ENCODE data around the gene SLC38A8.

SLC38A8 gene

GRCh38 chr16:83994087-83994486 is 48.5 kb downstream of the SLC38A8 start:
- peak; percentile 97 for DNase-seq

DNA sequence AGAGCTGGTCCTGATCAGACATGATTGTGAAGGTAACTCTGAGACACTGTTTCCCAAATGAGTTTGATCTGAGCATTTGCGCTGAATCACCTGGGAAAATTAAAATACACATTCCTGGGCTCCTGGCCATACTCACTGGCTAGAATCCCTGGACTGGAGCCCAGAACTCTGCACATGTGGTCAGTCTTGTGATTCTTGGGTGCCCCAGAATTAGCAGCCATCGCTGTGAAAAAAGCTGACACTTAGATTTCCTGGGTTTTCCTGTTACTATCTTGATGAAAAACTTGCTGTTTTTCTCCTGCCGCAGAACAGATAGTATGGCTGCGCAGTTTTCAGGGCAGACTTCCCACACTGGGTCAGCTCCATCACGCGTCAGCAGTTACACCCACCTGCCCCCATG is 50.0 kb downstream of the SLC38A8 start:
- no peak for DNase-seq

DNA sequence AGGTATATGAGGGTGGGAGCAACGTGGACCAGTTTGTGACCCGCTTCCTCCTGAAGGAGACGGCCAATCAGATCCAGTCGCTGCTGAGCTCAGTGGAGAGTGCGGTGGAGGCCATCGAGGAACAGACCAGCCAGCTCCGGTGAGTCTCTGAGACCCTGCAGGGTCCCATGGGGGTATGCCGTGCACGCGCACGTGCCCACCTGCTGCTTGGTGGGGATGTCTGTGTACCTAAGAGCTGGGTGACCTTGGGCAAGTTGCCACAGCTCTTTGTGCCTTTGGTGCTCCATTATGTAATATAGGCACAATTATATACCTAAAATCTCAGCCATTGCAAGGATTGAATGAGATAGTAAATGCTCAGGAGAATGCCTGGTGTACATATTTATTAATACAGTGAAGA is 52.1 kb downstream of the SLC38A8 start:
- DNase-seq: no peak

GRCh38 chr16:83989300-83989699 is 53.3 kb downstream of the SLC38A8 start:
- no peak for DNase-seq

GRCh38 chr16:83983491-83983890 is 59.1 kb downstream of the SLC38A8 start:
- DNase-seq: no peak

- no peak for DNase-seq
Measured at GRCh38 chr16:83981799-83982198, 60.8 kb downstream of the SLC38A8 start.

DNA sequence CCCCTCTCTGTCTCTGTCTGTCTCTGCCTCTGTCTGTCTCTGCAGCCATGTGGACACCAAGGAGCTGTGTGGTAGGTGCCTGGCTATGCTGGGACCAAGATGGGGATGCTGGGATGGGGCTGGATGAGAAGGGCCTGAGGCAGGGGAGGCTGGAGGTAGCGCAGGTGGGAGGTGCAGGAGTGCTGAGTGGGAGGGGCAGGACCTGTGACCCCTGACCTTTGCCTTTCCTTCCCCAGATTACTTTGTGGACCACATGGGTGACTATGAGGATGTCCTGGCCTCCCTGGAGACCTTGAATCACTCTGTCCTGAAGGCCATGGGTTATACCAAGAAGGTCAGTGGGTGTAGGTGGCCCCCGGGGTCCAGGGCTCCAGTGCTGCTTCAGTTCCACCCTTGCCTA is 61.8 kb downstream of the SLC38A8 start:
- no peak for DNase-seq

- DNase-seq: no peak
Measured at GRCh38 chr16:83979441-83979840, 63.2 kb downstream of the SLC38A8 start.

- DNase-seq: no peak
Measured at GRCh38 chr16:83978401-83978904, 64.1 kb downstream of the SLC38A8 start.

DNA sequence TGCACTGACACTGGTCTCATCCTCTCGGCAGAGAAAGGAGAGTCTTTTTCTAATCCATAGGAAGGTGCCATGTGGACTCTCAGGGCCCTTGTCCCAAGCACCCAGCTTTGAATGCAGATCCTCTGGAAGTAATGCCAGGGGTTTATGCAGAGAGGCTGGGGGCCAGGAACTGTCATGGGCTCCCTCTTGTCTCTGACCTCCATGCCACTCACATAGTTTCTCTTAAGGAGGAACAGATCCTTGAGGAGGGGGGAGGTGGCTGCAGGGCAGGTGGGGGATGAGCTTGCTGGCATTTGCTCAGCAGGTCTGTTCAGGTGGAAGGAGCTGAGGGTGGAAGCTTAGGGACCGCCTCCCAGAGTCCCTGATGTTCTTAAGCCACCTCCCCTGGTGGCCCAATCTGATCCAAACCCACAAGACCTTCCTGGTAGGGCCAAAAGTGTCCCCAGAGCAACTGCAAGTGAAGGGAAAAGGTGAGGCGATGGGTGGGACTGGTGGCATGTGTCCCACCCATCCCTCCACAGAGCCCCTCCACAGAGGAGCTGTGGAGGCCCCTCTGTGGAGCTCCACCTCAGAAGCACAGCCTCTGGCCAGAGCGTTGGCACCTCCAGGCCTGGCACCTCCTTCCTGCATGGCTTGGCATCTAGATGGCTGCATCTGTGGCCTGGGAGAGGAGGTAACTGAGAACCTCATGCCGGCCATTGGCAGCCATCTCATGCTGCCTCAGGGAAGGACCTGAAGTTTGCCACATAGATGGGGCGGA is 65.4 kb downstream of the SLC38A8 start:
- no peak for DNase-seq

DNA sequence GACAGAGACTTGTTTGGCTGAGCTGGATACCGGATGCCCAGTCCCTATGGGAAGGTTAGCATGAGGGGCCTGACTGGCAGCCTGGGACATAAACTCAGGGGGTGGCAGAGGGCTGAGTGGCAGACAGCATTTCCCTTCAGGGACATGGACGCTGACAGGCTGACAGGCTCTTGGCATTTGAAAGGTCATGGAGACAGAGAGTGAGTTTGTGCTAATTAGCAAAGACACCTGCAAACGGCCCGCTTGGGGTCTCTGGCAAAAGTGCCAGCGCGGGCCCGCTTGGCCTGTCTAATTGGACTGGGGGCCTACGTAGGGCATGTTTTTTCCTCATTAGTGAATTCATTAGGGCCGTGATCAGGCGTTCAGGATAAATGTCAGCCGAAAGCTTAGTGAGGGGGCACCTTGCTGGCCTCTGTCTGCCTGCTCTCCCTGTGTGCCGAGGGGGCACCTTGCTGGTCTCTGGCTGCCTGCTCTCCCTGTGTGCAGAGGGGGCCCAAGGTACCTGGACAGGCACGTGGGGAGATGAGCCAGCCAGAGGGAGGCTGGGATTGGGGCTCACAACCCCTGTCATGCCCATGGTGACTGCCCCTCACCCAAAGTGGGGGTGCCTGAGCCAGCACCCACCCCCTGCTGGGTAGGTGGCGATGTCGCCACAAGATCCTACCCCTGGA is 66.9 kb downstream of the SLC38A8 start:
- no peak for DNase-seq

- DNase-seq: no peak
Measured at GRCh38 chr16:83974475-83974874, 68.1 kb downstream of the SLC38A8 start.

GRCh38 chr16:83973581-83974385 is 68.8 kb downstream of the SLC38A8 start:
- DNase-seq: no peak

GRCh38 chr16:83973077-83973476 is 69.5 kb downstream of the SLC38A8 start:
- no peak for DNase-seq

- no peak for DNase-seq
Measured at GRCh38 chr16:83972256-83973008, 70.2 kb downstream of the SLC38A8 start.

GRCh38 chr16:83971165-83972130 is 71.1 kb downstream of the SLC38A8 start:
- no peak for DNase-seq

GRCh38 chr16:83970430-83970815 is 72.2 kb downstream of the SLC38A8 start:
- DNase-seq: no peak

DNA sequence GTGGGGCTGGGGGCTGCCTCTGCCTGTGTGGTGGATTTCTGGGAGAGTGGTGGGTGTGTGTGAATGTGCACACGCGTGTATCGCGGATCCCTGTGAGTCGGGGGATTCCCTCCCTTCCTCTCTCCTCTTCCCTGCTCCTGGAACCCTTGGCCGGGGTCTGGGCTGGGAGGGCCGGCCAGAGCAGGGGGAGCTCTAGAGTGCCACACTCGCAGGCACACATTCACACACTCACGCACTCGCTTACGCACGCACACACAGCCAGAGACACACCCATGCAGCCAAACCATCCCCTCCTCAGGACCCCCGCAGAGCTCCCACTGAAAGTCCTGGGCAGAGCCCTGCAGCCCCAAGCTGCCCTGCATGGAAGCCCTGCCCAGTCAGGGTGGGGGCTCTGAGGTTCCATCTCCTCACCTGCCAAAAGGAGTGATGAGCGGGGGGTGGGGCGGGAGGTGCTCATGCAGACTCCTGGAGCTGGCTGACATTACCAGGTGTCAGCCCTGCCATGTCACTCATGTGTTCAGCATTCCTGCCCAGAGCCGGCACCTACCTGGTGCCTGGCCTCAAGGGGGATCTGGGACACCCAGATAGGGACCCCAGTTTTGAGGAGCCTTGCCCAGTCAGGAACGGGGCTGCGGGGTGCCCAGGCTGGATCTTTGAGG is 72.7 kb downstream of the SLC38A8 start:
- no peak for DNase-seq

DNA sequence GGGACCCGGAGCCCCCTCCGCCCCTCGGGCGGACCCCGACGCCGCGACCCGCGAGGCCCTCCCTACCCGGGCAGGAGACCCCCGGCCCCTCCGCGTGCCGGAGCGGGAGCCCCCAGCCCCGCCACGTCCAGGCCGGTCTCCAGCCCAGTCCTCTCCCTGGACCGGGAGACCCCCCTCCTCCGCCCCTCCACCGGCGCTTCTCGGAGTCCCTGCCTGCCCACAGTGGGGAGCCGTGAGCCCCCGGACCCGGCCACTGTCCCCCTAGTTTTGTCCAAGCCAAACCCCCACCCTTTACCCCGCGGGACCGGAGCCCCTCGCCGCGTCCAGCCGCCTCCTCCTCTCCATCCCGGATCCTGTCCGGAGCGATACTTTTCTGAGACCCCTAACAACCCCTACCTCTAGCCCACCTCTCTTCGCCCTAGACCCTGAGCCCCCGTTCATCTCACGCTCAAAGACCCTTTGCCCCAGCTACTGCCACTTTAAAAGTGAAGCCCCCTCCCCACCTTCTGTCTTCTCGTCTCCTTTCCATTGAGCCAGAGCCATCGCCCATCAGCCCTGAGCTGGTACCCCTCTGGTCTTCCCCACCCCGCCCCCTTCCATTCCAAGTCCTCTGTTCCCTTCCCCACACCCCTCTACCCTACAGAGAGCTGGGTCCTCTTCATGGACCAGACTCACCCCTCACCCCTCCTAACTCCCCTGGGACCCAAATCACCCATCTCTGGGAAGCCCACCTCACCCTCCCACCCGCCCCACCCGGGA is 73.5 kb downstream of the SLC38A8 start:
- DNase-seq: no peak

DNA sequence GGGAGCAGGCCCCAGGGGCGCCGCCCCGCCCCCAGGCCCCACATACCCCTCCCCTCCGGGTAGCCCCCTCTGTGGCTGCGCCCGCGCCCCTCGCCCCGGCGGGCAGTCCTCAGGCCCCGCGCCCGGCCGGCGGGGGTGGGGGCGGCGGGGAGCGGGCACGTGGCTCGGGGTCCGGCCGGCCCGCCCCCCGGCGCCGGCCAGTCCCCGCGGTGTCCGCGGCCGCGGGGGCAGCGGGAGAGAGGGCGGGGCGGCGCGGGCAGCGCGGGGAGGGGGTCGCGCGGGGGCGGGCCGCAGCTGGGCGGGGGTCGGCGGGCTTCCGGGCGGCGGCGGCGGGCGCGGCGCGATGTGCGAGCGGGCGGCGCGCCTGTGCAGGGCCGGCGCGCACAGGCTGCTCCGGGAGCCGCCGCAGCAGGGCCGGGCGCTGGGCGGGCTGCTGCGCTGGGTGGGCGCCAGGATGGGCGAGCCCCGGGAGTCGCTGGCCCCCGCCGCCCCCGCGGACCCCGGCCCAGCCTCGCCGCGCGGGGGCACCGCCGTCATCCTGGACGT is 74.2 kb downstream of the SLC38A8 start:
- DNase-seq: no peak
